Caco-2 (cell line): ENCODE measurements around the gene ADARB2. TPM values are rescaled to one million over a fixed set of nuclear protein-coding genes. Genes with fewer than 3 reads are reported as not detected.

Experiments used
- BruUV-seq: library from RNA; stranded (reverse); fragments of 400-500 nt; replicated peaks from 2 replicates; lab custom pipeline; 2021; lab: Mats Ljungman, UMichigan
- CTCF ChIA-PET: fragments of 300-600 bp; sonication (Branson Sonifier 250); formaldehyde crosslinking; loops from one replicate; lab custom pipeline; 2022; ENCODE audit warnings: antibody characterized with exemption; lab: Charles Lee
- POLR2A ChIA-PET: fragments of 300-600 bp; sonication (Branson Sonifier 250); formaldehyde crosslinking; loops from one replicate; lab custom pipeline; 2022; ENCODE audit warnings: antibody characterized with exemption; lab: Charles Lee
- DNase-seq, 2 experiments: peaks; one replicate each; pipeline versions ENCODE4 v3.0.0 to v3.0.0-alpha.2; 2020 to 2022
- H3K27me3 ChIP-seq: replicated peaks from 2 replicates; pipeline ENCODE4 v1.6.0; 2011; ENCODE audit warnings: low read length; ENCODE audit not compliant: control insufficient read depth, insufficient read depth
- H3K36me3 ChIP-seq: 2 replicates; pipeline ENCODE4 v1.5.1; 2011; ENCODE audit warnings: low read length; ENCODE audit not compliant: control insufficient read depth, insufficient read depth
- H3K4me1 ChIP-seq: fragments of 250-450 bp; sonication (Bioruptor Pico); 2 replicates; pipeline ENCODE4 v1.5.1; 2020; ENCODE audit warnings: mild to moderate bottlenecking
- H3K4me3 ChIP-seq: 2 replicates; pipeline ENCODE4 v1.5.1; 2011; ENCODE audit warnings: low read depth, mild to moderate bottlenecking, control low read depth, low read length
- H3K9me3 ChIP-seq: fragments of 250-450 bp; sonication (Bioruptor Pico); 2 replicates; pipeline ENCODE4 v1.5.1; 2020; ENCODE audit warnings: mild to moderate bottlenecking, moderate library complexity
- H3K27ac Mint-ChIP-seq: one replicate; pipeline ENCODE4 v1.8.0; 2022; ENCODE audit warnings: mixed read lengths; ENCODE audit not compliant: unreplicated experiment
- H3K27me3 Mint-ChIP-seq: one replicate; pipeline ENCODE4 v1.8.0; 2022; ENCODE audit warnings: mixed read lengths; ENCODE audit not compliant: insufficient read depth, unreplicated experiment
- H3K36me3 Mint-ChIP-seq: one replicate; pipeline ENCODE4 v1.8.0; 2022; ENCODE audit warnings: mild to moderate bottlenecking, mixed read lengths; ENCODE audit not compliant: insufficient read depth, unreplicated experiment
- H3K4me1 Mint-ChIP-seq: one replicate; pipeline ENCODE4 v1.8.0; 2022; ENCODE audit warnings: low read depth, mixed read lengths; ENCODE audit not compliant: unreplicated experiment
- H3K4me3 Mint-ChIP-seq: one replicate; pipeline ENCODE4 v1.8.0; 2022; ENCODE audit warnings: mild to moderate bottlenecking, moderate library complexity, mixed read lengths; ENCODE audit not compliant: unreplicated experiment
- H3K9me3 Mint-ChIP-seq: one replicate; pipeline ENCODE4 v1.8.0; 2022; ENCODE audit warnings: mixed read lengths; ENCODE audit not compliant: unreplicated experiment
- CTCF ChIP-seq, 2 experiments: fragments of 200-600 bp in 1 of 2; IDR thresholded peaks; 1 replicate in 1 of 2; 2 replicates in 1 of 2; pipeline versions ENCODE4 v1.5.1 to v1.8.0; 2011 to 2022; ENCODE audit warnings: antibody characterized with exemption in 1 of 2, control low read depth in 1 of 2, inconsistent platforms in 1 of 2, low read depth in 1 of 2, low read length in 1 of 2, mild to moderate bottlenecking in 1 of 2, moderate library complexity in 1 of 2; ENCODE audit not compliant: insufficient read depth in 1 of 2, severe bottlenecking in 1 of 2, unreplicated experiment in 1 of 2
- intact Hi-C: fragments of 100-400 bp; cut with micrococcal nuclease; formaldehyde crosslinking; loops from one replicate; pipeline ENCODE4 v1.10.0; 2022; ENCODE audit not compliant: unreplicated experiment
- total RNA-seq: library from RNA; stranded (reverse); gene quantifications from 2 replicates; pipeline ENCODE4 v1.2.3, GENCODE V29; 2022

ADARB2 gene
- total RNA-seq, 1 experiment from 2014 or later, result 0.27 TPM

- Histone ChIP-seq H3K4me3 (no peak overlapping the region), H3K36me3 (no peaks in the 10 kb centered on the region), H3K9me3 (peaks cover 11% of the 10 kb centered on the region), H3K4me1 (no peaks in the 10 kb centered on the region), H3K27me3 (no peaks in the 10 kb centered on the region; the same call in 1 of the 2 replicates)
- intact Hi-C loops, result no loop called here
- no TSS peak for BruUV-seq
- Mint-ChIP-seq H3K4me3 (no peak overlapping the region), H3K27ac (no peak overlapping the region), H3K4me1 (no peaks in the 10 kb centered on the region), H3K27me3 (peaks cover 24% of the 10 kb centered on the region), H3K36me3 (no peaks in the 10 kb centered on the region), H3K9me3 (peaks cover 25% of the 10 kb centered on the region)
- CTCF ChIA-PET, result no interaction called here
- POLR2A ChIA-PET, result no interaction called here
- no peak for DNase-seq
- TF ChIP-seq CTCF (IDR thresholded peaks at IDR 0.05; ENCODE audit: insufficient read depth in 1 of 2, low read depth in 1 of 2, low read length in 1 of 2, severe bottlenecking in 1 of 2, unreplicated experiment in 1 of 2), result no peak
These were observed 193.1 kb downstream of the ADARB2 start for GRCh38 chr10:1544209-1544673.

DNA sequence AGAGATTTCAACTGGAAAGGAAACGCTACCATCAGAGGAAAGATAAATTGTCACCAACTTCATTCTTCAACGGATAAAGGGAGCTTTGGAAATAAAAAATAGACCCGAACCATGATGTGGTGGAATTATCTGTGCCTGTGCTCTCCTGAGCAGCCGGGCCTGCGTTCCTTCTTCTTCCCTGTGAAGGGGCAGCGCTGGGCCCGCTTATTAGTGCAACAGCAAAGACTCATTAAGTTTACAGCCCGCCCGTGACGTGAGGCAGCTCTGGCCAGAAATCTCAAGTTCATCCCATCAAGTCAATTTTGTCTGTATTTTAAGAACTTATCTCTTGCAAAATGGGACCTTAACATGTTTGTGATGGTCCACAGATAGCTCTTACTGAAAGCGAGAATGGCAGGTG, 193.7 kb downstream of the ADARB2 start:
- H3K27me3 Mint-ChIP-seq, result peaks cover 21% of the 10 kb centered on the region
- Histone ChIP-seq H3K4me1 (no peaks in the 10 kb centered on the region), H3K27me3 (no peaks in the 10 kb centered on the region; the same call in none of the 2 replicates), H3K4me3 (no peak overlapping the region), H3K36me3 (no peaks in the 10 kb centered on the region), H3K9me3 (peaks cover 9% of the 10 kb centered on the region)
- intact Hi-C loops, result no loop called here
- no TSS peak for BruUV-seq
- CTCF ChIA-PET, result no interaction called here
- no peaks in the 10 kb centered on the region for H3K4me1 Mint-ChIP-seq
- H3K36me3 Mint-ChIP-seq, result no peaks in the 10 kb centered on the region
- POLR2A ChIA-PET, result no interaction called here
- no peak overlapping the region for H3K27ac Mint-ChIP-seq
- no peak overlapping the region for H3K4me3 Mint-ChIP-seq
- no peak for TF ChIP-seq CTCF (IDR thresholded peaks at IDR 0.05; ENCODE audit: insufficient read depth in 1 of 2, low read depth in 1 of 2, low read length in 1 of 2, severe bottlenecking in 1 of 2, unreplicated experiment in 1 of 2)
- DNase-seq, result no peak
- H3K9me3 Mint-ChIP-seq, result peaks cover 21% of the 10 kb centered on the region

DNA sequence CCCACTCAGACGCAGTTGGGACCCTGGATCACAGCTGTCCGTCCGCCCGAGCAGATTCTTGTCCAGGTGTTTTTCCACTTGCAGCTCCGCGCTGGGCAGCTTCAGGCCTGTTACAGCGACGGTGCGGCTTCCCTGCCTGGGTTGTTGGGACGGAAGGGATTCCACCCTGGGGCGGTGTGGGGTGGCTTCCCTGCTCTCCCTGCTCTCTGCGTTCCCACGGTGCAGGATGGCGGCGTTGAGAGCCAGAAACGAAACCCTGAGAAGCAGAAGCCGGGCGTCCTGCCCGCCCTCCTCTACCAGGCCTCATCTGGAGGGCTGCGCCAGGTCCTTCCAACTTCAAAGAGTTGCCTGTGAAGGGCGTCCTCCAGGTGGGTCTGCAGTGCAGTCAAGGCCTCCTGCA, 194.4 kb downstream of the ADARB2 start:
- no TSS peak for BruUV-seq
- CTCF ChIA-PET, result no interaction called here
- POLR2A ChIA-PET, result no interaction called here

More for the DNA sequence above, 194.4 kb downstream of the ADARB2 start:
- Mint-ChIP-seq H3K27ac (no peak overlapping the region), H3K36me3 (no peaks in the 10 kb centered on the region), H3K4me1 (no peaks in the 10 kb centered on the region), H3K9me3 (peaks cover 15% of the 10 kb centered on the region), H3K27me3 (peaks cover 18% of the 10 kb centered on the region), H3K4me3 (no peak overlapping the region)
- Histone ChIP-seq H3K4me1 (no peaks in the 10 kb centered on the region), H3K4me3 (no peak overlapping the region), H3K27me3 (no peaks in the 10 kb centered on the region; the same call in none of the 2 replicates), H3K36me3 (no peaks in the 10 kb centered on the region), H3K9me3 (peaks cover 2% of the 10 kb centered on the region)
- no peak for DNase-seq
- intact Hi-C loops, result no loop called here
- TF ChIP-seq CTCF (IDR thresholded peaks at IDR 0.05; ENCODE audit: insufficient read depth in 1 of 2, low read depth in 1 of 2, low read length in 1 of 2, severe bottlenecking in 1 of 2, unreplicated experiment in 1 of 2), result no peak
